Central memory CD8-positive, alpha-beta T cell (primary cell): Measurements from ENCODE around the gene FKBP2.
A peak's percentile ranks its signal among the peaks of the same experiment; 100 is the strongest.

Experiments
- ATAC-seq: fragments of 150-1000 bp; cut with Tn5 transposase; replicated peaks from 2 replicates; pipeline ENCODE4 v1.10.0; 2022; ENCODE audit warnings: mild to moderate bottlenecking, moderate FRiP score, moderate number of reproducible peaks; ENCODE audit not compliant: poor library complexity, severe bottlenecking; ENCODE audit errors: extremely low read depth
- DNase-seq, 2 donors: peaks; one replicate each; pipeline ENCODE4 v3.0.0; 2021; ENCODE audit warnings: low spot score in 2 of 2
- H3K27ac Mint-ChIP-seq: one replicate; pipeline ENCODE4 v1.8.0; 2022; ENCODE audit warnings: low read depth, mild to moderate bottlenecking, moderate library complexity, mixed read lengths
- H3K27me3 Mint-ChIP-seq: one replicate; pipeline ENCODE4 v1.8.0; 2022; ENCODE audit warnings: mixed read lengths
- H3K36me3 Mint-ChIP-seq: one replicate; pipeline ENCODE4 v1.8.0; 2022; ENCODE audit warnings: mild to moderate bottlenecking, moderate library complexity, mixed read lengths; ENCODE audit not compliant: insufficient read depth
- H3K4me1 Mint-ChIP-seq: one replicate; pipeline ENCODE4 v1.8.0; 2022; ENCODE audit warnings: mixed read lengths
- H3K4me3 Mint-ChIP-seq: one replicate; pipeline ENCODE4 v1.8.0; 2022; ENCODE audit warnings: mild to moderate bottlenecking, moderate library complexity, mixed read lengths
- H3K9me3 Mint-ChIP-seq: one replicate; pipeline ENCODE4 v1.8.0; 2022; ENCODE audit warnings: mixed read lengths

Gene FKBP2

DNA sequence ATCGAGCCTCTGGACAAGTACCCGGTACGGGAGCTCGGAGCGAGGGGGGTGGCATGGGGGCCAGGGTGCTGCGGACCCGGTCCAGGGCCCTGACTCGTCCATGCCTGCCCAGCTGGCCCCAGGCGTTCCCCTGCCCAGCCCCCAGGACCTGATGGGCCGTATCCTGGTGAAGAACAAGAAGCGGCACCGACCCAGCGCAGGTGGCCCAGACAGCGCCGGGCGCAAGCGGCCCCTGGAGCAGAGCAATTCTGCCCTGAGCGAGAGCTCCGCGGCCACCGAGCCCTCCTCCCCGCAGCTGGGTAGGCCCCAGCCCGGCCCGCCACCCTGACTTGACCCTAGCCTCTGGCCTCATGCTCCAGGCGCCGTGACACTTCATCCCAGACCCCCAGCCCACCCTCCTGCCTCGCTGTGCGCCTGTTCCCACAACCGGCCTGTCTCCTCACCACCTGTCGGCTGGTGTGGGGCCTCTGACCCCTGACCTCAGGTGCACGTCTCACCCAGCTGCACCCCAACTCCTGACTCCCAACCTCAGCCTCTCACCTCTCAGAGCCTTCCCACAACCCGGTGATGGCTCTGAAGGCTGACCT, 18.1 kb downstream of the FKBP2 start:
- peaks cover 11% of the 10 kb centered on the region for H3K4me1 Mint-ChIP-seq
- H3K27ac Mint-ChIP-seq = no peak overlapping the region

DNA sequence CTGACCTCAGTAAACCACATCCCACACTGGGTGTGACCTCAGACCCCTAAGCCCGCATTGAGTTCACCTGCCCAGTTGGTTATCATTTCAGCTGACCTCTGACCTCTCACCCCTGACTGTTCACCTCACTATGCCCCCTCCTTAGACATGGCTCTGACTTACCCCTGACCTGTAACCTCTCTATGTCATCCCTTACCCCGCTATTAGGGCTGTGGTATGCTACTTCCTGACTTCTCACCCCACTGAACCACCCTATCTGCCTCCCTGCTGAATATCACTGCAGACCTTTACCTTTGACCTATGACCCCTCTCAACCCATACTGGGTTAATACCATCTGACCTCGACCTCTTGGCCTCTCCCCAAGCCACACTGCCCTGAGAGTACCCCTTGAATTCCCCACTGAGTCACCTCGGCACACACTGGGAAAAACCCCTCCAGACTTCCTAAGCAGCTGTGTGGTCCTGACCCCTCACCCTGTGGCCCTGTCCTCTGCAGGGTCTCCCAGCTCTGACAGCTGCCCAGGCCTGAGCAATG, 18.7 kb downstream of the FKBP2 start:
- H3K4me1 Mint-ChIP-seq = peaks cover 11% of the 10 kb centered on the region
- H3K9me3 Mint-ChIP-seq = no peaks in the 10 kb centered on the region
- no peaks in the 10 kb centered on the region for H3K27me3 Mint-ChIP-seq
- no peak overlapping the region for H3K4me3 Mint-ChIP-seq
- peak overlapping the region; percentile 47 for H3K27ac Mint-ChIP-seq
- ATAC-seq (no peak), DNase-seq (no peak)
- H3K36me3 Mint-ChIP-seq = peaks cover 11% of the 10 kb centered on the region

More for the DNA sequence above, 18.1 kb downstream of the FKBP2 start:
- DNase-seq = no peak
- Mint-ChIP-seq H3K9me3 (no peaks in the 10 kb centered on the region), H3K27me3 (no peaks in the 10 kb centered on the region), H3K36me3 (peaks cover 11% of the 10 kb centered on the region), H3K4me3 (no peak overlapping the region)
- ATAC-seq = no peak

DNA sequence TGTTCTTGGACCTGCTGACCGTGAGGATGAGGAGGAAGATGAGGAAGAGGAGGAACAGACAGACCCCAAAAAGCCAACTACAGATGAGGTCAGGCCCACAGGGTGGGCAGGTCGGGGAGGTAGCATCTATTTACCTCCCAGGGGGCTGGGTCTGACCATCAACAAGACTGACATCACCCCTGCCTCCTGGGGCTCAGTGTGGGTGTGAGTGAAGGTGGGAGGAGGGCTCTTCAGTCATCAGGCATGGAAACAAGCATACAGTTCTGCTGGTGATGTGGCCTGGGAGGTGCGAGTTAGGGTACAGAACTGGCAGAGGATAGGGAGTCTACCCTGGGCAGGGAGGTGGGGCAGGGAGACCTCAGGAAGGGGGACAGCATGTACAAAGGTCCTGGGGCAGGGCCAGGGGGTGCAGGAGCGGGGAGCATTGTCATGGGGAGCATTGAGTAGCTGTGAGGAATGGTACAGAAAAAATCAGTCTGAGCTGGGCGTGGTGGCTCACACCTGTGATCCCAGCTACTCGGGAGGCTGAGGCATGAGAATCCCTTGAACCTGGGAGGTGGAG, 19.3 kb downstream of the FKBP2 start:
- ATAC-seq (no peak), DNase-seq (no peak)
- Mint-ChIP-seq H3K27ac (peak overlapping the region; percentile 47), H3K27me3 (no peaks in the 10 kb centered on the region), H3K4me3 (no peak overlapping the region), H3K4me1 (peaks cover 11% of the 10 kb centered on the region), H3K36me3 (peaks cover 11% of the 10 kb centered on the region), H3K9me3 (no peaks in the 10 kb centered on the region)

DNA sequence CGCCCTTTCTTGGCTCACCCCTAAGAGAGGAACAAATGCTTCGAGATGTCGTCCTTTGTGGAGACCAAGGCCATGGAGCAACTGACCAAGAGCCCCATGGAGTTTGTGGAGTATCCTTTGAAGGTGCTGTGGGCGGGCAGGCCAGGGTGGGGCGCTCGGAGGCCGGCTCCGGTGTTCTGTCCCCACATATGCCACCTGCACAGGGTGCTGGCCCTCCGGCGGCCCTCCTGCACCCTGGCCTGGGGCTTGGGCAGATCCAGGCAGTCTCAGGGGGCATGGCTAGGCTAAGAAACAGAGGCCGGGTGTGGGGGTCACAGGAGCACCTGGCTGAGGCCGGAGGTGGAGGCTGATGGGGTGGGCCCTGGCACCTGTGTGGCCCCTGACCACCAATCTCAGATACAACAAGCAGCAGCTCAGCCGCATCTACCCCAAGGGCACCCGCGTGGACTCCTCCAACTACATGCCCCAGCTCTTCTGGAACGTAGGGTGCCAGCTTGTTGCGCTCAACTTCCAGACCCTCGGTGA, 20.7 kb downstream of the FKBP2 start:
- no peak for DNase-seq
- H3K9me3 Mint-ChIP-seq = no peaks in the 10 kb centered on the region
- peaks cover 11% of the 10 kb centered on the region for H3K4me1 Mint-ChIP-seq
- ATAC-seq = no peak
- no peaks in the 10 kb centered on the region for H3K27me3 Mint-ChIP-seq
- H3K27ac Mint-ChIP-seq = no peak overlapping the region
- H3K36me3 Mint-ChIP-seq = peaks cover 13% of the 10 kb centered on the region
- H3K4me3 Mint-ChIP-seq = no peak overlapping the region

DNA sequence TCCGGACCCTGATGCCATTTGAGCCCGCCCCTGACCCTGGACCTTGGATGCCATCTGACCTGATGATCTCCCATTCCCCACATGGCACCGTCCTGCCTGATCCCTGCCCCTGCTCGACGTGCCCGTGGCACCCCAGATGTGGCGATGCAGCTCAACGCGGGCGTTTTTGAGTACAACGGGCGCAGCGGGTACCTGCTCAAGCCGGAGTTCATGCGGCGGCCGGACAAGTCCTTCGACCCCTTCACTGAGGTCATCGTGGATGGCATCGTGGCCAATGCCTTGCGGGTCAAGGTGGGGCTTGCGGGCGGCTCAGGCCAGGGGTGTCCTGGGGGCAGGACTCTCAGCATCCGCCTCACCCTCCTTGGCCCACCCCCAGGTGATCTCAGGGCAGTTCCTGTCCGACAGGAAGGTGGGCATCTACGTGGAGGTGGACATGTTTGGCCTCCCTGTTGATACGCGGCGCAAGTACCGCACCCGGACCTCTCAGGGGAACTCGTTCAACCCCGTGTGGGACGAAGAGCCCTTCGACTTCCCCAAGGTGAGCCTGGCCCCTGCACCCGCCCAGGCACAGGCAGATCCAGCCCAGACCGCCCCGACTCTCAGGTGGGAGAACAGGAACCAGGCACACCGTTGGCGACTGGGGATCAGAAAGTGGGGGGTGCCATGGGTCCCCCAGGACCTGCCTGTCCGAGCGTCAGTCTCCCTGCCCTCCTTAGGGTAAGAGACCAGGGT, 21.5 kb downstream of the FKBP2 start:
- H3K36me3 Mint-ChIP-seq = peaks cover 14% of the 10 kb centered on the region
- no peak overlapping the region for H3K27ac Mint-ChIP-seq
- peaks cover 11% of the 10 kb centered on the region for H3K4me1 Mint-ChIP-seq
- no peaks in the 10 kb centered on the region for H3K27me3 Mint-ChIP-seq
- ATAC-seq (no peak), DNase-seq (no peak)
- H3K4me3 Mint-ChIP-seq = no peak overlapping the region
- no peaks in the 10 kb centered on the region for H3K9me3 Mint-ChIP-seq

DNA sequence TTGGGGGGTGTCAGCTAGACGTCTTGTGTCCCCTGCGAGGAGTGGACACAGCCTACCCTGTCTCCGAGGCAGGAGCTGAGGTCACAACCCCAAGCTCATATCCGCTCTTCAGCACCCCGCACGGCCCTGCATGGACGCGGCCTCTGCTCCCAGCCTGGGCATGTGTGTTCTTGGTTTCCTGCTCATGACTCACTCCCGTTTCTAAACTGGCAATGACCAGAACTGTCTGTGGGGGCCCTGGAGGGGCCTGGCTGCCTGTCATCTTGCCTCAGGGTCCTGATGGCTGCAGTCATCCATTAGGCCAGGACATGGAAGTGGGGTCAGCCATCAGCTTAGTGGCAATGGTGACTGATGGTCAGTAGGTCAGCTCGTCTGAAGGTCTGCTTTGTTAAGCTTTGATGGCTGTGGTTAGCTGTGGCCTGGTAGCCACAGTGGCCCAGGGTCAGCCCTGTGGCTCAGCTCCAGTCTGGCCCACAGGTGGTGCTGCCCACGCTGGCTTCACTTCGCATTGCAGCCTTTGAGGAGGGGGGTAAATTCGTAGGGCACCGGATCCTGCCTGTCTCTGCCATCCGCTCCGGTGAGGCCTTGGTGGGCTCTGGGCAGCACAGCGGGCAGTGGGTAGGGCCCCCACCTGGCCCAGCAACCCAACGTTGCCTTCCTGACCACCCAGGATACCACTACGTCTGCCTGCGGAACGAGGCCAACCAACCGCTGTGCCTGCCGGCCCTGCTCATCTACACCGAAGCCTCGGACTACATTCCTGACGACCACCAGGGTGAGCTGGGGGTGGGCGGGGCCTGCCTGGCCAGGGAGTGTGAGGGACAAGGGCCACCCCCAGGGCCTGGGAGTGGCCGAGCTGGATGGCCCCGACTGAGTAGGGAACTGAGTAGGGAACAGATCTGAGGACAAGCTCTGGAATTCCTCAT, 22.4 kb downstream of the FKBP2 start:
- H3K27ac Mint-ChIP-seq = no peak overlapping the region
- no peak overlapping the region for H3K4me3 Mint-ChIP-seq
- DNase-seq (no peak), ATAC-seq (no peak)
- no peaks in the 10 kb centered on the region for H3K9me3 Mint-ChIP-seq
- H3K27me3 Mint-ChIP-seq = no peaks in the 10 kb centered on the region
- peaks cover 8% of the 10 kb centered on the region for H3K36me3 Mint-ChIP-seq
- H3K4me1 Mint-ChIP-seq = peaks cover 17% of the 10 kb centered on the region

DNA sequence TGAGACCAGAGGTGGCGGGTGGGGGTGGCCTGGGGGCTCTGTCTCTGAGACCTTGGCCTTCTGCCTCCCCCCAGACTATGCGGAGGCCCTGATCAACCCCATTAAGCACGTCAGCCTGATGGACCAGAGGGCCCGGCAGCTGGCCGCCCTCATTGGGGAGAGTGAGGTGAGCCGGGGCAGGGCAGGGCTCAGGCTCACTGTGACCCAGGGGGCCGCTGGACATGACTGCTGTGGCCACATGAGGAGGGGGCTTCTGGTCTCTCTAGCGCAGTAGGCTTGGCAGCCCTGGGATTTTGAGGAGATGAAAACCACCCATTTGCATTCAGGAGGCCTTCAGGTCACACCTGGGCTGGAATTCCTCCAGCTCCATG, 23.0 kb downstream of the FKBP2 start:
- no peak overlapping the region for H3K4me3 Mint-ChIP-seq
- peaks cover 6% of the 10 kb centered on the region for H3K36me3 Mint-ChIP-seq
- H3K9me3 Mint-ChIP-seq = no peaks in the 10 kb centered on the region
- no peaks in the 10 kb centered on the region for H3K27me3 Mint-ChIP-seq
- H3K4me1 Mint-ChIP-seq = peaks cover 23% of the 10 kb centered on the region
- no peak overlapping the region for H3K27ac Mint-ChIP-seq
- DNase-seq (no peak), ATAC-seq (no peak)

DNA sequence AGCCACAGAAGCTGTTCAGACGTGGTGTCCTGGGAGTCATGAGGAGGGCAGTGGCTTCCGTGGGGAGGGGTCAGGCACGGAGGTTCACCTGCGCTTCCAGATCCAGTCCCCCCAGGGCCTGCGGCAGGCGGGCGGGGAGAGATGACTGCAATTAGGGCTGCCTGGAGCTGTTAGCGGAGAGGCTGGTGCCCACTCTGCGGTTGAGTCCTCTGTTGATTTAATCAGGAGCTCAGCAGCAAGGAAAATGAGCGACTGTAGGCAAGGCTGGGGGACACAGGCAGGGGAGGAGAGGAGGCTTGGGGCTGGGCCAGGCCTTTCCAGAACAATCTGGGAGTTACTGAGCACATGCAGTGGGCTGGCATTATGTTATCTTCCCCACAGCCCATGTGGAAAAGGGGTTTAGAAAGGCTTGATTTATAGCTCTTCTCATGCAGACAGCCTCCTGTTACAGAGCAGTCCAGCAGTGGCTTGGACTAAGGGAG, 23.5 kb downstream of the FKBP2 start:
- H3K36me3 Mint-ChIP-seq = peaks cover 6% of the 10 kb centered on the region
- H3K27ac Mint-ChIP-seq = no peak overlapping the region
- peaks cover 26% of the 10 kb centered on the region for H3K4me1 Mint-ChIP-seq

DNA sequence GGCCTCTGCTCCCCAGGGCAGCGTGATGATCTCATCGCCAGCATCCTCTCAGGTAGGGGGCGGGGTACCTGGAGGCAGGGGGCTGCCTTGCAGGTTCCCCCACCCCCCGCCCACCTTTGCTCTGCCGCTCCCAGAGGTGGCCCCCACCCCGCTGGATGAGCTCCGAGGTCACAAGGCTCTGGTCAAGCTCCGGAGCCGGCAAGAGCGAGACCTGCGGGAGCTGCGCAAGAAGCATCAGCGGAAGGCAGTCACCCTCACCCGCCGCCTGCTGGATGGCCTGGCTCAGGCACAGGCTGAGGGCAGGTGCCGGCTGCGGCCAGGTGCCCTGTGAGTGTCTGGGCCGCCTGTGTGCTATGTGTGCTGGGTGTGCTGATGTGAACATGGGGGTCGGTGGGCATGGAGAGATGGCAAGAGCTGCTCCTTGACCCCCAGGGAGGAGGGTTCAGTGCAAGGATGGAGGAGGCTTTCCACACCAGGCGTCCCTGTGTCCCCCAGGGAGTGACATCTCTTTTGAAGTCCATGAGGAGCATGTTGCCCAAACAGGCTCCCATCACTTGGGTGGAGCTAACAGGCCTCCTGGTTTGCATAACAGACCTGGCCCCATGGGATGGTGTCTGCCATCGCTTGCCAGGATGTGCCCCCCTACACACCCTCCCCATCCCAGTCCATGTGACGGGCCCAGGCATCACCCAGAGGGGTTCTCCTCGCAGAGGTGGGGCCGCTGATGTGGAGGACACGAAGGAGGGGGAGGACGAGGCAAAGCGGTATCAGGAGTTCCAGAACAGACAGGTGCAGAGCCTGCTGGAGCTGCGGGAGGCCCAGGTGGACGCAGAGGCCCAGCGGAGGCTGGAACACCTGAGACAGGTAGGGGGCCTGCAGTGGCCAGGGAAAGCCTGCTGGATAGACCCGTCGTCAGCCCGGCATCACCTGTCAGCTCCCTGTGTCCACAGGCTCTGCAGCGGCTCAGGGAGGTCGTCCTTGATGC, 24.6 kb downstream of the FKBP2 start:
- no peak for ATAC-seq
- H3K4me3 Mint-ChIP-seq = no peak overlapping the region

More for the DNA sequence above, 23.5 kb downstream of the FKBP2 start:
- Mint-ChIP-seq H3K9me3 (no peaks in the 10 kb centered on the region), H3K27me3 (no peaks in the 10 kb centered on the region), H3K4me3 (no peak overlapping the region)
- DNase-seq = no peak
- no peak for ATAC-seq

DNA sequence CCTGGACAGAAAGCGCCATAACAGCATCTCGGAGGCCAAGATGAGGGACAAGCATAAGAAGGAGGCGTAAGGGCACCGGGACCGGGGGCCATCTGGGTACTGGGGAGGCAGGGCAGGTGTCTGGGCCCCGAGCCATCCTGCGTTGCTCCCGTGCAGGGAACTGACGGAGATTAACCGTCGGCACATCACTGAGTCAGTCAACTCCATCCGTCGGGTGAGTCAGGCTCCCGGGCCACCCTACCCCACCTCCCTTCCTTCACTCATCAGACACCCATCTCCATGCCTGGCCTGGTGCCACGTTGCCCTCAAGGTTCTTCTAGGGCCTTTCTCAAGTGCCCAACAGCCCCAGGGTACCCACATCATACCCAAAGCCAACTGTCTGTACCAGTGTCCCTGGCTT, 25.4 kb downstream of the FKBP2 start:
- no peak for ATAC-seq
- no peak overlapping the region for H3K4me3 Mint-ChIP-seq
- H3K27me3 Mint-ChIP-seq = no peaks in the 10 kb centered on the region
- H3K9me3 Mint-ChIP-seq = no peaks in the 10 kb centered on the region
- peaks cover 24% of the 10 kb centered on the region for H3K4me1 Mint-ChIP-seq
- DNase-seq = no peak
- no peak overlapping the region for H3K27ac Mint-ChIP-seq
- H3K36me3 Mint-ChIP-seq = peaks cover 21% of the 10 kb centered on the region

More for the DNA sequence above, 24.6 kb downstream of the FKBP2 start:
- H3K9me3 Mint-ChIP-seq = no peaks in the 10 kb centered on the region
- peaks cover 22% of the 10 kb centered on the region for H3K4me1 Mint-ChIP-seq
- H3K36me3 Mint-ChIP-seq = peaks cover 13% of the 10 kb centered on the region
- H3K27ac Mint-ChIP-seq = no peak overlapping the region
- no peak for DNase-seq
- no peaks in the 10 kb centered on the region for H3K27me3 Mint-ChIP-seq

DNA sequence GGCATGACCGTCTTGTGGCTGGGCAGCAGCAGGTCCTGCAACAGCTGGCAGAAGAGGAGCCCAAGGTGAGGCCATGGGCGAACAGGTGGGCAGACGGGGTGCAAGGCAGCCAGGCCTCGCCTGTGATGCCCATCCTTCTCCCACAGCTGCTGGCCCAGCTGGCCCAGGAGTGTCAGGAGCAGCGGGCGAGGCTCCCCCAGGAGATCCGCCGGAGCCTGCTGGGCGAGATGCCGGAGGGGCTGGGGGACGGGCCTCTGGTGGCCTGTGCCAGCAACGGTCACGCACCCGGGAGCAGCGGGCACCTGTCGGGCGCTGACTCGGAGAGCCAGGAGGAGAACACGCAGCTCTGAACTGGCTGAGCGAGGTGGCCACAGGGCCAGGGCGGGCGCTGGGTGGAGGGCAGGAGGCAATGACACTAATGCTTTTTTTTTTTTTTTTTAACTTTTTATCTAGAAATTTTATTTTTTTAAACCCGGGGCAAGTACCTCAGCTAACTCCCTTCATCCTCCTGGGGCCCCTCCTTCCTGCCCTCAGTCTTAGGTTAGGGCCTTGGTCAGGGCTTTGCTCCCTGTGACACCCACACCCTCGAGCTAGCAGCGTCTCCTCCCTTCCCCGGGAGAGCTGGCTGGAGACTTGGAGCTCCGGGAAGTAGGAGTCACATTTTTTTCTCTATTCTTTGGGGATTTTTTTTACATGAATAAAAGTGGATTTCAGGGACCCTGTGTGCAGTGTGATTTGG, 26.5 kb downstream of the FKBP2 start:
- Mint-ChIP-seq H3K27me3 (no peaks in the 10 kb centered on the region), H3K4me3 (peak overlapping the region; percentile 13), H3K4me1 (peaks cover 32% of the 10 kb centered on the region), H3K36me3 (peaks cover 27% of the 10 kb centered on the region), H3K9me3 (no peaks in the 10 kb centered on the region), H3K27ac (no peak overlapping the region)
- DNase-seq (no peak), ATAC-seq (no peak)
